Body of pancreas (tissue), 4 donors: ENCODE data around the gene SVIL. TPM values are rescaled to one million over a fixed set of nuclear protein-coding genes. Genes with fewer than 3 reads are reported as not detected.

ENCODE experiments used
- ATAC-seq: fragments of 150-250 bp; one replicate; pipeline ENCODE4 v1.9.1; 2016
- DNase-seq, 4 donors: peaks; one replicate each; pipeline ENCODE4 v3.0.0-alpha.2; 2019
- H3K27ac ChIP-seq, 4 donors: fragments of 200-600 bp; sonication (generic); 1 replicate in 3 of 4; 2 replicates in 1 of 4; pipeline versions ENCODE4 v1.5.1 to v1.6.1; 2016 to 2019; ENCODE audit warnings: mild to moderate bottlenecking in 1 of 4, mixed read lengths in 1 of 4, moderate library complexity in 1 of 4
- H3K27me3 ChIP-seq, 2 donors: fragments of 200-600 bp; sonication (generic); one replicate each; pipeline ENCODE4 v1.6.0; 2016; ENCODE audit warnings: mild to moderate bottlenecking in 1 of 2
- H3K36me3 ChIP-seq, 2 donors: fragments of 200-600 bp; sonication (generic); replicated peaks in 1 of 2; 2 replicates each; pipeline ENCODE4 v1.5.1; 2016; ENCODE audit warnings: low read depth in 2 of 2; ENCODE audit not compliant: insufficient read depth in 1 of 2
- H3K4me1 ChIP-seq: fragments of 200-600 bp; sonication (generic); one replicate; pipeline ENCODE4 v1.6.0; 2016
- H3K4me3 ChIP-seq, 2 donors: fragments of 200-600 bp; sonication (generic); 1 replicate in 1 of 2; 2 replicates in 1 of 2; pipeline ENCODE4 v1.5.1; 2016 to 2019
- H3K9me3 ChIP-seq, 3 donors: fragments of 200-600 bp; sonication (generic); 1 replicate in 2 of 3; 2 replicates in 1 of 3; pipeline ENCODE4 v1.5.1; 2016
- CTCF ChIP-seq, 7 experiments: fragments of 450-650 bp in 4 of 7; fragments of 200-600 bp in 3 of 7; sonication (generic) in 3 of 7; IDR thresholded peaks; one replicate each; pipeline ENCODE4 v1.5.1; 2016 to 2019; ENCODE audit warnings: antibody characterized with exemption in 7 of 7
- POLR2A ChIP-seq, 3 donors: fragments of 450-650 bp; IDR thresholded peaks; one replicate each; pipeline ENCODE4 v1.6.1; 2016; ENCODE audit warnings: antibody characterized with exemption in 3 of 3, mild to moderate bottlenecking in 2 of 3
- WGBS, 2 donors: methylation state at CpG; one replicate each; pipeline ENCODE4 v1.1.5; 2017; 5-methylcytosine and 5-hydroxymethylcytosine counted together
- intact Hi-C: fragments of 100-400 bp; cut with DNase I; formaldehyde crosslinking; loops from one replicate; pipeline ENCODE4 v1.15.1; 2023
- total RNA-seq, 2 donors: library from RNA; depleted of rRNA; stranded (reverse); fragments of >200 nt; gene quantifications; one replicate each; pipeline ENCODE4 v1.1.0, GENCODE V29; 2016

Gene SVIL
- total RNA-seq, 2 donors from 2014 or later = 25.4 to 41.2 TPM

- H3K36me3 ChIP-seq = no peaks in the 10 kb centered on the region
- peaks cover 30% of the 10 kb centered on the region for H3K4me1 ChIP-seq
- 68 to 70% methylated on average over 2 of the region's 2 CpGs for WGBS, 2 donors
- peak overlapping the region in 3 of 4 donors; percentile 48 to 80 (median 55) for H3K27ac ChIP-seq
- ATAC-seq = no peak
- DNase-seq = no peak
- intact Hi-C loops = no loop called here
- H3K9me3 ChIP-seq = no peaks in the 10 kb centered on the region
- no peak overlapping the region for H3K4me3 ChIP-seq
- H3K27me3 ChIP-seq = no peaks in the 10 kb centered on the region
- TF ChIP-seq POLR2A (IDR thresholded peaks at IDR 0.05) (no peak), CTCF (IDR thresholded peaks at IDR 0.05) (no peak)
Measured at GRCh38 chr10:29634105-29634504, 666 bp downstream of the SVIL start.

- DNase-seq (no peak), ATAC-seq (no peak)
- Histone ChIP-seq H3K27me3 (no peaks in the 10 kb centered on the region), H3K4me3 (no peak overlapping the region), H3K36me3 (no peaks in the 10 kb centered on the region), H3K4me1 (peaks cover 32% of the 10 kb centered on the region), H3K9me3 (no peaks in the 10 kb centered on the region), H3K27ac (peak overlapping the region in 3 of 4 donors; percentile 32 to 53 (median 35))
- TF ChIP-seq POLR2A (IDR thresholded peaks at IDR 0.05) (no peak), CTCF (IDR thresholded peaks at IDR 0.05) (no peak)
- intact Hi-C loops = no loop called here
- 84 to 92% methylated on average over 4 of the region's 4 CpGs for WGBS, 2 donors
Measured at GRCh38 chr10:29631049-29631339, 3.8 kb downstream of the SVIL start.

GRCh38 chr10:29630205-29631048 lies 4.3 kb downstream of the SVIL start:
- intact Hi-C loops = no loop called here
- no peak for TF ChIP-seq CTCF (IDR thresholded peaks at IDR 0.05)
- no peak for TF ChIP-seq POLR2A (IDR thresholded peaks at IDR 0.05)
- H3K4me3 ChIP-seq = no peak overlapping the region
- ATAC-seq (peak; percentile 29), DNase-seq (no peak)
- H3K36me3 ChIP-seq = no peaks in the 10 kb centered on the region
- 61 to 76% methylated on average over 11 of the region's 11 CpGs for WGBS, 2 donors
- peak overlapping the region in 3 of 4 donors; percentile 32 to 53 (median 35) for H3K27ac ChIP-seq
- no peaks in the 10 kb centered on the region for H3K27me3 ChIP-seq
- H3K9me3 ChIP-seq = no peaks in the 10 kb centered on the region
- peaks cover 32% of the 10 kb centered on the region for H3K4me1 ChIP-seq

GRCh38 chr10:29628912-29629526 lies 5.8 kb downstream of the SVIL start:
- 91 to 94% methylated on average over 12 of the region's 12 CpGs for WGBS, 2 donors
- intact Hi-C loops = no loop called here
- H3K27me3 ChIP-seq = no peaks in the 10 kb centered on the region
- no peak for DNase-seq
- H3K4me3 ChIP-seq = no peak overlapping the region
- H3K27ac ChIP-seq = peak overlapping the region in 2 of 4 donors; percentile 25
- H3K4me1 ChIP-seq = peaks cover 24% of the 10 kb centered on the region
- no peaks in the 10 kb centered on the region for H3K9me3 ChIP-seq
- TF ChIP-seq CTCF (IDR thresholded peaks at IDR 0.05) = no peak
- TF ChIP-seq POLR2A (IDR thresholded peaks at IDR 0.05) = no peak
- ATAC-seq = no peak
- H3K36me3 ChIP-seq = no peaks in the 10 kb centered on the region
